HUES6 (cell line): ENCODE measurements around the gene CD69.
"Not testable (repeated sequence)": the region's sequence is repeated elsewhere in the genome, so short reads cannot be mapped to it uniquely, and the experiment has no call there.

Experiments used
- H3K27ac ChIP-seq: 2 replicates; pipeline ENCODE4 v1.7.0; 2013; ENCODE audit warnings: low read depth, mild to moderate bottlenecking, low read length, inconsistent platforms
- H3K27me3 ChIP-seq: 2 replicates; pipeline ENCODE4 v1.6.1; 2013; ENCODE audit warnings: low read length; ENCODE audit not compliant: control insufficient read depth, insufficient read depth
- H3K36me3 ChIP-seq: 2 replicates; pipeline ENCODE4 v1.6.1; 2013; ENCODE audit warnings: low read length; ENCODE audit not compliant: control insufficient read depth, insufficient read depth
- H3K4me1 ChIP-seq: 2 replicates; pipeline ENCODE4 v1.6.1; 2013; ENCODE audit warnings: low read length; ENCODE audit not compliant: control insufficient read depth, insufficient read depth
- H3K4me3 ChIP-seq: 2 replicates; pipeline ENCODE4 v1.5.1; 2013; ENCODE audit warnings: low read depth, low read length
- H3K9ac ChIP-seq: one replicate; pipeline ENCODE4 v1.6.1; 2013; ENCODE audit warnings: mild to moderate bottlenecking, low read length
- H3K9me3 ChIP-seq: 2 replicates; pipeline ENCODE4 v1.6.1; 2013; ENCODE audit warnings: low read depth, low read length; ENCODE audit not compliant: control insufficient read depth, insufficient read depth

Gene CD69

DNA sequence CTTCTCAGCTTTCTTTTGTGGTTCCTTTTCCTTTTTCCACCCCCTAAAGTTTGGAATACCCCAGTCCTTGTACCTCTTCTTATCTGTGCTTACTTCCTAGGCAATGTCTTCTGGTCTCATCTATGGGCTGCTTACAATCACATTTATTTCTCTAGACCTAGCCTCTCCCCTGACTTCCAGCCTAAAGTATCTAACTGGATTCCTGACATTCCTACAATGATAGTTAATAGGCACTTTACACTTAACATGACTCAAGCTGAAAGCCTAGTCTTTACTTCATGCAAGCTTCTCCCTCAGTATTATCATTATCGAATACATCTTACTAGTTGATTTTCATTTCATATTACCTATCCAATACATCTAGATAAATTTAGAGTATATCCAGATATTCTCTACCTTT, 49.0 kb downstream of the CD69 start:
- Histone ChIP-seq H3K4me1 (peaks cover 3% of the 10 kb centered on the region; the same call in 1 of the 2 replicates), H3K9me3 (no peaks in the 10 kb centered on the region), H3K27me3 (no peaks in the 10 kb centered on the region), H3K4me3 (no peak overlapping the region), H3K27ac (no peak overlapping the region), H3K9ac (no peak overlapping the region), H3K36me3 (no peaks in the 10 kb centered on the region)

DNA sequence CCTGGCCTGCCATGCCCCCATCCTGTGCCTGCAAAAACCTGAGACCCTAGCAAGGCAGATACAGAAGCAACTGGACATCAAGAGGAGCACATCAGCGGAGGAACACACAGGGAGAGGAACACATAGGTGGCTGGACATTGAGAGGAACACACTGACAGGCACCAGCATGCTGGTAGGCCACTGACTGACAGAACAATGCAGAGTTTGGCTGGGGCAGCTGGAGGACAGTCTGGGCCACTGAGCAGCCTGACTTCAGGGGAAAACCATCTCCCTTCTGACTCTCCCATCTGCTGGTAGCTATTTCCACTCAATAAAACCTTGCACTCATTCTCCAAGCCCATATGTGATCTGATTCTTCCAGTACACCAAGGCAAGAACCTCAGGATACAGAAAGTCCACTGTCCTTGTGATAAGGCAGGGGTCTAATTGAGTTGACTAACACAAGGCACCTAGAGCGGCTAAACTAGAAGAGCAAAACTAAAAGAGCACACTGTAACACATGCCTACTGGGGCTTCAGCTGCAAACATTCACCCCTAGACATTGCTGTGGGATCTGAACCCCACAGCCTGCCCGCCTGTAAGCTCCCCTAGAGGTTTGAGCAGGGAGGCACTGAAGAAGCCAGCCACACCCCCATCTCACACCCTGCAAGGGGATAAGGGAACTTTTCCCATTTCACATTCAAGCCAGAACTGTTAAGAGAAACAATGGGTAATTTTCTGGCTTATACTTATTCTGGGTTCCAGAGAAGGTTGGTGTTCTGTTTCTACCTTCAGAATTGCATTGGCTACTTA, 49.9 kb downstream of the CD69 start:
- H3K36me3 ChIP-seq, result no peaks in the 10 kb centered on the region
- no peak overlapping the region for H3K9ac ChIP-seq
- no peak overlapping the region for H3K27ac ChIP-seq
- no peaks in the 10 kb centered on the region for H3K27me3 ChIP-seq
- no peaks in the 10 kb centered on the region; the same call in 1 of the 2 replicates for H3K9me3 ChIP-seq
- no peak overlapping the region for H3K4me3 ChIP-seq
- peaks cover 3% of the 10 kb centered on the region; the same call in 1 of the 2 replicates for H3K4me1 ChIP-seq

DNA sequence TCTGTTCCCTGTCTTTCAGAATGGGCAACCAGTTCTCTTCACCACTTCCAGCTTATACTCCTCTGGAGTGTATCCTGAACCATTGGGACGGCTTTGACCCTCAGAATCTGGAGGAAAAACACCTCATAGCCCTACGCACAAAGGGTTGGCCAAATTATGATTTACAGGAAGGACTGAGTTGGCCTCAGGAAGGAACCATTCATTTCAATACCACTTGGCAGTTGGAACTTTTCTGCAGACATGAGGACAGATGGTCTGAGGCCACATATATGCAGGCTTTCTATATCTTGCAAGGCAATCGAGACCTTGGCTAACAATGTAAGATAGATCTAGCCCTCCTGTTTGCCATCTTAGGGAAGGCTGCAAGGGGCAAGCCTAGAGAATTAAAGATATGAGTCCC, 51.8 kb downstream of the CD69 start:
- Histone ChIP-seq H3K27me3 (no peaks in the 10 kb centered on the region), H3K4me1 (peaks cover 3% of the 10 kb centered on the region; the same call in 1 of the 2 replicates), H3K9me3 (no peaks in the 10 kb centered on the region; the same call in 1 of the 2 replicates), H3K27ac (no peak overlapping the region), H3K4me3 (no peak overlapping the region), H3K36me3 (no peaks in the 10 kb centered on the region), H3K9ac (no peak overlapping the region)

DNA sequence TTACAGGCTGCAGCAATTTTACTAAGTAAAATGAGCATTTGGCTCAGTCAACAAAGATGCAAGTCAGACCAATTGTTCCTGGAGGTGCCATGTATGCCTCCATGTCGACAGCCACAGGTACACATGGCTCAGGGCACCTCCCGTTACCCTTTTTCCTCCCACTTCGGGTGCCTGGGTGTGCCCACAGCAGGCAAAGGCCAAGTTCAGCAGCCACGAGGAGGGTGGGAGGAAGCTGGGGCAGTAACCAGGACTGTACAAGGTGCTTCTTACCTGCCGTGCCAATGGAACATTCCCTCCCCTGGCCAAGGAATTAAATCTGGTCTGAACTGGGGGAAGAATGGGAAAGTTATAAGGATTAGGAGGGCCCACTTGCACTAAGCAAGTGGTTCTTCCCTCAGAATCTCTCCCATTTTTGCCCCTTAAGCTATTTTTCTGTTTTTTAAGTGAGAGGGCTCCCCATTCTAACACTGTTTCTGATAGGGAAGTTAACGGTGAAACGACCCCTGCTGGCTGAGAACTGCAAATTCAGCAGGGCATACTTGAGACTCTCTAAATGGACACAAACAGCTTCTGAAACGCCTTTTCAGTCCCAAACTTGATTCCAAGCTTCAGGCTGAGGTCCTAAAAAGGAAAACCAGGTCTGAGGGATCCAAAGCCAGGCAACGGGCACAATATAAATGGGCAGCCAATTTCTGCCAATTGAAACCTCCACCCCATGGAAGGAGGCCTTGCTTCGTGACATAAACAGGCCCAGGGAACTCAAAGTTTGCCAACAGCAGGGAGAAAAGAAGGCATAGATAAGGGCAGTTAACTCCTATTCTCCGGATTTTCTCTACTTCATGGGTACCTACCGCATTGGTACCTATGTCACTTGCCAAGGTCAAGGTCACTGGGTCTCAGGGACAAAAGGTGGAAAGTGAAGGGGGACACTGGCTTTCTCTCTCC, 52.6 kb downstream of the CD69 start:
- H3K27ac ChIP-seq, result no peak overlapping the region
- H3K4me1 ChIP-seq, result peaks cover 3% of the 10 kb centered on the region; the same call in 1 of the 2 replicates
- no peaks in the 10 kb centered on the region for H3K36me3 ChIP-seq
- no peak overlapping the region for H3K9ac ChIP-seq
- no peaks in the 10 kb centered on the region for H3K27me3 ChIP-seq
- H3K9me3 ChIP-seq, result no peaks in the 10 kb centered on the region; the same call in 1 of the 2 replicates
- H3K4me3 ChIP-seq, result no peak overlapping the region

DNA sequence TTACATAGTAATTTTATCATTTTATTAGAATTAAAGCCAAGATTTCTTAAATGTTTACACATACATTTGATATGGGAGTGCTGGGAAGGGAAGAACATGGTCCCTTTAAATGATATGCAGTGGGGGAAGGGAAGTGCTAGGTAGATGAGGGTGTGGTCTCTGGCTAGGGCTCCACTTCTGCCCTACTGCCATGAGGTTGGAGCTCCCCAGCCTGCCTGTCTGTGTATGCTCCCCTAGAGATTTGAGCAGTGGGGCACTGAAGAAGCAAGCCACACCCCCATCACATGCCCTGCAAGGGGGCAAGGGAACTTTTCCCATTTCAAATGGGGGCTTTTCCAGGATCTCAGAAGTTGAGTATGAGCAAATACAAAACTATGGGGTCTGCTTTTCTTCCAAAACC, 53.3 kb downstream of the CD69 start:
- Histone ChIP-seq H3K27me3 (no peaks in the 10 kb centered on the region), H3K36me3 (no peaks in the 10 kb centered on the region), H3K4me3 (no peak overlapping the region), H3K9ac (no peak overlapping the region), H3K4me1 (peaks cover 3% of the 10 kb centered on the region; the same call in 1 of the 2 replicates), H3K27ac (no peak overlapping the region), H3K9me3 (no peaks in the 10 kb centered on the region; the same call in 1 of the 2 replicates)

DNA sequence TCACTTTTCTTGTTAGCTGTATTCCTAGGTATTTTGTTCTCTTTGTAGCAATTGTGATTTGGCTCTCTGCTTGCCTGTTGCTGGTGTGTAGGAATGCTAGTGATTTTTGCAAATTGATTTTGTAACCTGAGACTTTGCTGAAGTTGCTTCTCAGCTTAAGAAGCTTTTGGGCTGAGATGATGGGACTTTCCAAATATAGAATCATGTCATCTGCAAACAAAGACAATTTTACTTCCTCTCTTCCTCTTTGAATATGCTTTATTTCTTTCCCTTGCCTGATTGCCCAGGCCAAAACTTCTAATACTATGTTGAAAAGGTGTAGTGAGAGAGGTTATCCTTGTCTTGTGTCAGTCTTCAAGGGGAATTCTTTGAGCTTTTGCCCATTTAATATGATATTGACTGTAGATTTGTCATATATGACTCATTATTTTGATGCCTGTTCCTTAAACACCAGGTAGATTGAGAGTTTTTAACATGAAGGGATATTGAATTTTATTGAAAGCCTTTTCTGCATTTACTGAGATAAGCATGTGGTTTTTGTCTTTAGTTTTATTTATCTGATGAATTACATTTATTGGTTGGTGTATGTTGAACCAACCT, 54.5 kb downstream of the CD69 start:
- Histone ChIP-seq H3K36me3 (no peaks in the 10 kb centered on the region), H3K9ac (no peak overlapping the region), H3K27ac (no peak overlapping the region), H3K4me1 (0 out of 2 replicates have a peak, but pooled peaks cover 3% of the 10 kb centered on the region), H3K9me3 (peaks cover 5% of the 10 kb centered on the region; the same call in 1 of the 2 replicates), H3K27me3 (no peaks in the 10 kb centered on the region), H3K4me3 (no peak overlapping the region)

DNA sequence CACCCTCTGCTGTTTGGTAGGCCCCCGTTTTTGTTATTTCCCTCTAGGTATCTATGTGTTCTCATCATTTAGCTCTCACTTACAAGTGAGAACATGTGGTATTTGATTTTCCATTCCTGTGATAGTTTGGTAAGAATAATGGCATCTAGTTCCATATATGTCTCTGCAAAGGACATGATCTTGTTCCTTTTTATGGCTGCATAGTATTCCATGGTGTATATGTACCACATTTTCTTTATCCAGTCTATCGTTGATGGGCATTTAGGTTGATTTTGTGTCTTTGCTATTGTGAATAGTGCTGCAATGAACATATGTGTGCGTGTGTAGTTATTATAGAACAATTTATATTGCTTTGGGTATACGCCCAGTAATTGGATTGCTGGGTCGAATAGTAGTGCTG, 56.1 kb downstream of the CD69 start:
- not testable (repeated sequence) for H3K9ac ChIP-seq, H3K4me1 ChIP-seq, H3K4me3 ChIP-seq, H3K9me3 ChIP-seq, H3K27ac ChIP-seq, H3K36me3 ChIP-seq, H3K27me3 ChIP-seq
